GM12801 (cell line): ENCODE data around the gene WDR27.

ENCODE experiments used
- TF ChIP-seq, protein P1 (sequence below): IDR thresholded peaks from one replicate; pipeline ENCODE4 v1.5.1; 2011; ENCODE audit warnings: control low read depth; ENCODE audit not compliant: insufficient read length; ENCODE audit errors: extremely low read depth

Gene WDR27

DNA sequence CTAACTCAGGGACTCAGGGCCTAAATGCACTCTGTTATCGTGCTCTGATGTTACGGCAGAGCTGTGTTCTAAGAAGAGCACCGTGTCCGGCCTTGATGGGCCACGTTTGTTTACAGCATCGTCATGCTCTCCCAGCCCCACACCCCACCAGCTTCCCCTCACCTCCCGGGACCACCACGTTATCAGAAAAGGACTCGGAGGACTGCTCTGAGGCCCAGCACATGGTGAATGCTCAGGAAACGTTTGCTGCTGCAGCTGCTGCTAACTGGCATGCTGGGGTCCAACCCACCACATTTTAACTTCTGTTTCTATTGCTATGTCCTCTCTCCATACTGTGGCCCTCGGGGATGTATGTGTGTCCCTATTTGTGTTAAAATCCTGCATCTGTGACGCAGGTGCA is 50.3 kb downstream of the WDR27 start:
- TF ChIP-seq, protein P1, sequence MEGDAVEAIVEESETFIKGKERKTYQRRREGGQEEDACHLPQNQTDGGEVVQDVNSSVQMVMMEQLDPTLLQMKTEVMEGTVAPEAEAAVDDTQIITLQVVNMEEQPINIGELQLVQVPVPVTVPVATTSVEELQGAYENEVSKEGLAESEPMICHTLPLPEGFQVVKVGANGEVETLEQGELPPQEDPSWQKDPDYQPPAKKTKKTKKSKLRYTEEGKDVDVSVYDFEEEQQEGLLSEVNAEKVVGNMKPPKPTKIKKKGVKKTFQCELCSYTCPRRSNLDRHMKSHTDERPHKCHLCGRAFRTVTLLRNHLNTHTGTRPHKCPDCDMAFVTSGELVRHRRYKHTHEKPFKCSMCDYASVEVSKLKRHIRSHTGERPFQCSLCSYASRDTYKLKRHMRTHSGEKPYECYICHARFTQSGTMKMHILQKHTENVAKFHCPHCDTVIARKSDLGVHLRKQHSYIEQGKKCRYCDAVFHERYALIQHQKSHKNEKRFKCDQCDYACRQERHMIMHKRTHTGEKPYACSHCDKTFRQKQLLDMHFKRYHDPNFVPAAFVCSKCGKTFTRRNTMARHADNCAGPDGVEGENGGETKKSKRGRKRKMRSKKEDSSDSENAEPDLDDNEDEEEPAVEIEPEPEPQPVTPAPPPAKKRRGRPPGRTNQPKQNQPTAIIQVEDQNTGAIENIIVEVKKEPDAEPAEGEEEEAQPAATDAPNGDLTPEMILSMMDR = no peak

DNA sequence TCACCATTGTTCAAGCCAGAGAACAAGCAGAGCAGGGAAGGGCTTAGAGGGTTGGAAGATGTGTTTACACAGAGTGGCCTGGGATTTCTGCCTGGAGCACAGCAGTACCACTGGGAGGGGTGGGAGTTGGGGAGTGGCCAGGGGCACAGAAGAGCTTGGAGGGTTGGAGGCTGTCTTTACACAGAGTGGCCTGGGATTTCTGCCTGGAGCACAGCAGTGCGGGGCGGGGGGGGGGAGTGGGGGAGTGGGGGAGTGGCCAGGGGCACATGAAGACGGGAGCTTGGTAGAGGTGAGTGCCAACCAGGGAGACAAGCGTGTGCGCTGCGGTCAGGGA is 50.9 kb downstream of the WDR27 start:
- TF ChIP-seq, protein P1 = no peak

DNA sequence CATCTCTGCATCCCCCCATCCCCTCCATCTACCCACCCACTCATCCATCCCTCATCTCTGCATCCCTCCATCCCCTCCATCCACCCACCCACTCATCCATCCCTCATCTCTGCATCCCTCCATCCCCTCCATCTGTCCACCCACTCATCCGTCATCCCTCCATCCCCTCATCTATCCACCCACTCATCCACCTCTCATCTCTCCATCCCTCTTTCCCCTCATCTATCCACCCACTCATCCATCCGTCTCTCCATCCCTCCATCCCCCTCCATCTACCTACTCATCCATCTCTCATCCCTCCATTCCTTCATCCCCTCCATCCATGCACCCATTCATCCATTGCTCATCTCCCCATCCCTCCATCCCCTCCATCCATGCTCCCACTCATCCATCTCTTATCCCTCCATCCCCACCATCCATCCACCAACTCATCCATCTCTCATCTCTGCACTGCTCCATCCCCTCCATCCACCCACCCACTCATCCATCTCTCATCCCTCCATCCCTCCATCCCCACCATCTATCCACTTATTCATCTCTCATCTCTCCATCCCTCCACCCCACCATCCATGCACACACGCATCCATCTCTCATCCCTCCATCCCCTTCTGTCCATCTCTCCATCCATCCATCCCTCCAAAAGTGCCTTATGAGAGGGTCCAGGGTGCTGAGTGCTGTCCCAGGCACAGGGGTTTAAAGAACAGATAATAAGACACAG is 51.4 kb downstream of the WDR27 start:
- TF ChIP-seq, protein P1 = no peak

DNA sequence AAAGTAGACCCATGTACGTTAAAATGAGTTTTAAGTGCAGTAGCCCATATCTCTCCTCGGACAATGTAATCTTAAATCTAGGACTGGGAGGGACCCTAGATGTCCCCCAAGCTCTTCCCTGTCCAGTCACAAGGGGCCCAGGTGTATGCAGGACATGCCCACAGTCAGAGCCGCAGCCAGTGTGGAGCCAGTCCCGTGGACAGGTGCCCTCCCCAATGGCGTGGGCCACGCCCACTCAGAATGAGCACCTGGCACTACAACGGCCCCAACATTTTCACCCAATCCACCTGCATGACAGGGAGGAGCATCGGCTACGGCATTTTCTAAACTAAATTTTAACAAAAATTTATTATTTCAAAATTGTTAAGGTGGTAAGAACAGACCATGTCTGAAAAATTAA is 53.2 kb downstream of the WDR27 start:
- TF ChIP-seq, protein P1 = no peak

DNA sequence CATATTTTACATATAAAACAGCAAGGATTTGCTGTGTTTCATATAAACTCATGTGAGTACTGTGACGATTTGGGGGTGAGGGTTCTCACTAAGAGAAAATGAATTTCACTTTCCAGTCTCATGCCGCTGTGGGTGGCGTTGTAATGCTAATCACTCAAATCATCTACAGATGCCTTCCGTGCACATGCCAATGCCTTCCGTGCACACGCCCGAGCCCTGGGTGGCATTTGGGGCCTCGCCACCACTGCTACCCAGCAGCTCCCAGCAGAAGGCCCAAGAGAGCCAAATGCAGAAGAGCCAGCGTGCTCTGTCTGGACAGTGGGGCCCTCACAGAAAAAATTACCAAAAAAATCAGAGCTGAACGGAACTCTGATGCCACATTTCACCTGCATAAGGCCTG is 53.7 kb downstream of the WDR27 start:
- TF ChIP-seq, protein P1 = no peak

DNA sequence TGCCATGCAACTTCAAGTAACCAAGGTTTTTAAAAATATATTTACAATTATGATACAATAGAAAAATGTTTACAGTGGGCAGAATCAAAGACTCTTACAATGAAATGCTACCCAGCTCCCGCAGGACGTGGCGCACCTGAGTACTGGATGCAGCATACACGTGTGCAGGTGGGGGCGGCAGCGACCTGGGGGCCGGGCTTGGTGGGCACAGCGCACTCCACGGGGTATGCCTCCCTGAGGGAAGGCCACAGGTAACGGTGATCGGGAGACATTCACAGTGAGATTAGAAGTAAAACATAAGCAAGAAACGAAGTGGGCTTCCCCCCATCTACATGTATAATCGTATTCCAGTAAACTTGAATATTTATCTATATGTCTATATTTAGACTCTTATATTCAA is 54.2 kb downstream of the WDR27 start:
- TF ChIP-seq, protein P1 = no peak

DNA sequence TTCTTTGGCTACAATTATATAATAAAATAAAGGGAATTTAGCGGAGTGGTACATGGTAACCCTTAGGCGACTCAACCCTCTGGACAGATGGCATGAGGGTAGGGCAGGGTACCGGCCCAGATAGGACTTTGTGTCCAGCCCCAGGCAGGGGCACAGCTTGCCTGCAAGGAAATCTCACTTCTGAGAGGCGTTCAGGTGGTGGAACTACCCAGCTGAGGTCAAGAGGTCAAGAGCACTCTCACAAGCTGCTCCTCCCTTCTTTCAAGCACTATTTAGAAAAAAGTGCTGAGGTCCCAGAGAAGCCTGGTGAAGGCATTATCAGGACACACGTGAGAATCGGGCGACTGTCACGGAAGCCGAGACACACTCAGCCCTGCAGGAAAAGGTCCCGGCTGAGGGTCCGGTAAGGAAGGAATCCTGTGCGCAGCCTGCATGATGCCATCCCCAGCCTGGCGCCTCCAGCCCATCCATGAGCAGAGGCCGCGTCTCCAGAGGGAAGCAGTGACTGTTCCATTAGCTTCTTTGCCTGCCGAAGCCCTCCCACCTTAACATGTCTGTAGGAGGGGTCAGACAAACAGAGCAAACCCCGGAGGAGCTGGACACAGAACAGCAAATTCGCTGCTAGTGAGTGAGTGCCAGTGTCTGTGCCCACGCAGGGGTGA is 54.8 kb downstream of the WDR27 start:
- TF ChIP-seq, protein P1 = no peak
